Measurements from ENCODE around the gene OLIG3. TPM values are rescaled to one million over a fixed set of nuclear protein-coding genes. Genes with fewer than 3 reads are reported as not detected.

The OLIG3 gene
- total RNA-seq, 1 donor from 2014 or later, result not detected

GRCh38 chr6:137531376-137532092 is 37.3 kb upstream of the OLIG3 start:
- Histone ChIP-seq H3K27me3 (no peaks in the 10 kb centered on the region), H3K4me3 (no peak overlapping the region), H3K9me3 (no peaks in the 10 kb centered on the region), H3K36me3 (no peaks in the 10 kb centered on the region), H3K27ac (no peak overlapping the region), H3K4me1 (no peaks in the 10 kb centered on the region)
- intact Hi-C loops (cut with DNase I), result no loop called here
- DNase-seq (ENCODE audit: low spot score in 2 of 2), result no peak
- TF ChIP-seq CTCF (IDR thresholded peaks at IDR 0.05), result no peak

- Histone ChIP-seq H3K9me3 (no peaks in the 10 kb centered on the region), H3K4me1 (no peaks in the 10 kb centered on the region), H3K27ac (no peak overlapping the region), H3K27me3 (no peaks in the 10 kb centered on the region), H3K36me3 (no peaks in the 10 kb centered on the region), H3K4me3 (no peak overlapping the region)
- DNase-seq (ENCODE audit: low spot score in 2 of 2), result no peak
- intact Hi-C loops (cut with DNase I), result no loop called here
- TF ChIP-seq CTCF (IDR thresholded peaks at IDR 0.05), result no peak
These were observed 36.2 kb upstream of the OLIG3 start for GRCh38 chr6:137530404-137530803.

GRCh38 chr6:137522831-137523230 is 28.6 kb upstream of the OLIG3 start:
- intact Hi-C loops (cut with DNase I), result no loop called here
- no peaks in the 10 kb centered on the region for H3K36me3 ChIP-seq
- H3K27me3 ChIP-seq, result no peaks in the 10 kb centered on the region
- H3K27ac ChIP-seq, result no peak overlapping the region
- H3K9me3 ChIP-seq, result no peaks in the 10 kb centered on the region
- TF ChIP-seq CTCF (IDR thresholded peaks at IDR 0.05), result no peak
- no peak overlapping the region for H3K4me3 ChIP-seq
- H3K4me1 ChIP-seq, result no peaks in the 10 kb centered on the region
- no peak for DNase-seq (ENCODE audit: low spot score in 2 of 2)

GRCh38 chr6:137522198-137522798 is 28.1 kb upstream of the OLIG3 start:
- H3K27ac ChIP-seq, result no peak overlapping the region
- no peaks in the 10 kb centered on the region for H3K9me3 ChIP-seq
- H3K27me3 ChIP-seq, result no peaks in the 10 kb centered on the region
- DNase-seq (ENCODE audit: low spot score in 2 of 2), result no peak
- no peak for TF ChIP-seq CTCF (IDR thresholded peaks at IDR 0.05)
- no peaks in the 10 kb centered on the region for H3K36me3 ChIP-seq
- H3K4me1 ChIP-seq, result no peaks in the 10 kb centered on the region
- no peak overlapping the region for H3K4me3 ChIP-seq
- intact Hi-C loops (cut with DNase I), result no loop called here

- Histone ChIP-seq H3K4me3 (no peak overlapping the region), H3K4me1 (no peaks in the 10 kb centered on the region), H3K9me3 (no peaks in the 10 kb centered on the region), H3K36me3 (no peaks in the 10 kb centered on the region), H3K27ac (no peak overlapping the region), H3K27me3 (no peaks in the 10 kb centered on the region)
- intact Hi-C loops (cut with DNase I), result no loop called here
- no peak for TF ChIP-seq CTCF (IDR thresholded peaks at IDR 0.05)
- DNase-seq (ENCODE audit: low spot score in 2 of 2), result no peak
These were observed 26.3 kb upstream of the OLIG3 start for GRCh38 chr6:137520520-137520919.
